Hepatocyte (in vitro differentiated cells): Measurements from ENCODE around the gene METRN.

Source experiments
- CTCF ChIP-seq: fragments of 200-600 bp; sonication (generic); IDR thresholded peaks from 2 replicates; pipeline ENCODE4 v1.5.1; 2016; ENCODE audit warnings: antibody characterized with exemption, mild to moderate bottlenecking; ENCODE audit not compliant: poor library complexity
- EZH2 ChIP-seq: fragments of 200-600 bp; sonication (generic); IDR thresholded peaks from 2 replicates; pipeline ENCODE4 v1.6.1; 2016; ENCODE audit warnings: antibody characterized with exemption, mild to moderate bottlenecking, borderline replicate concordance
- EZH2phosphoT487 ChIP-seq: fragments of 200-600 bp; sonication (generic); IDR thresholded peaks from one replicate; pipeline ENCODE4 v1.6.1; 2018; ENCODE audit warnings: antibody characterized with exemption, mild to moderate bottlenecking, low read depth, moderate library complexity; ENCODE audit not compliant: unreplicated experiment, severe bottlenecking

GRCh38 chr16:765488-765865, 50.6 kb downstream of the METRN start:
- no peak for TF ChIP-seq CTCF
- no peak for TF ChIP-seq EZH2
- no peak for TF ChIP-seq EZH2phosphoT487
